Activated CD4-positive, alpha-beta T cell treated with anti-CD3 and anti-CD28 coated beads, Interleukin-2, amount 50 U/mL, for 1 hour (primary cell): ENCODE data around the gene SLC2A6.
A peak's percentile ranks its signal among the peaks of the same experiment; 100 is the strongest.

Source experiments
- DNase-seq: peaks from one replicate; pipeline ENCODE4 v3.0.0-alpha.2; 2020

SLC2A6 gene

GRCh38 chr9:133430244-133430643 lies 48.7 kb downstream of the SLC2A6 start:
- DNase-seq: no peak

GRCh38 chr9:133429641-133430161 lies 49.2 kb downstream of the SLC2A6 start:
- peak; percentile 12 for DNase-seq

GRCh38 chr9:133429214-133429613 lies 49.7 kb downstream of the SLC2A6 start:
- no peak for DNase-seq

- DNase-seq: no peak
These were observed 50.2 kb downstream of the SLC2A6 start for GRCh38 chr9:133428617-133429101.

DNA sequence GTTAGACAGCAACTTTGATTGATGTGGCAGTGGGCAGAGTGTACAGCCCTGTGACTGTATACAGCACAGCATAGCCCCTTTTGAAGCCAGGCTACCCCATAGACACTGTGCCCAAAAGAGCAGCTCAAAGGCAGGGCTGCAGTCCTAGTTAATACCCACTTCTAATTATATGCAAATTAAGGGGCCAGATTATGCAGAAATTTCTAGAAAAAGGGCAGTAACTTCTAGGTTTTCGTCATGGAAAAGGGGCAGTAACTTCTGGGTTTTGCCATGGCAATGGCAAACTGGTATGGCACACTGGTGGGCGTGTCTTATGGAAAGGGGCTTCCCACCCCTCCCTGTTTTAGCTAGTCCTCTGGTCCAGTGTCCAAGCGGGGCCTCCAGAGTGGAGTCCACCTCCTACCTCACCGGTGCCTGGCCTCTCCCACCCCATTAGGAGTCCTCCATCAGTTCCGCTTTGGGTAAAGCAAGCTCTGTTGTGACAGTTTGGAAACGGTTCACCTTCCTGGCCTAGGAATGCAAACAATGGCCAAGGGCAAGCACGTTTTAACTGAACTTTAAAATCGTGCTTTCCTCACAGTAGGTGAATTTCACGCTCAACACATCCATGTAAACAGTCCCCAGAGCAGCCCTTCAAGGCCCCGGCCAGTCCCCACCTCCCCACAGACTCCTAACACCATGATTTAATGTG lies 51.1 kb downstream of the SLC2A6 start:
- DNase-seq: no peak

- DNase-seq: no peak
These were observed 52.9 kb downstream of the SLC2A6 start for GRCh38 chr9:133426011-133426410.

GRCh38 chr9:133425049-133425632 lies 53.8 kb downstream of the SLC2A6 start:
- DNase-seq: no peak

DNA sequence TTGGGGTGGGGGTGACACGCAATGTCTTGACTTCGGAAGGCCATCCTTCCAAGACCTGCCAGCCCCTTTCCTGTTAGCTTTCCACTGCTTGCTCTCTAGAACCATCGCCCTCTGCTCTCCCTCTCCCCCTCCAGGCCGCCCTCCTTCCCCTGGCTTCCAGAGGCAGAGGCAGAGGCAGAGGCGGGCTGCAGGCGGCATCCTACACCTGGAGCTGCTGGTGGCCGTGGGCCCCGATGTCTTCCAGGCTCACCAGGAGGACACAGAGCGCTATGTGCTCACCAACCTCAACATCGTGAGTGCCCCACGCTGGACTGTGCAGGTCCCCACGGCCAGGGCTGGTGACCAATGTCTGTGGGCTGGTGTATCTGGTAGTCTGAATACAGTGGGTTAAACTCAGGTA lies 54.7 kb downstream of the SLC2A6 start:
- DNase-seq: no peak

GRCh38 chr9:133423216-133423615 lies 55.7 kb downstream of the SLC2A6 start:
- no peak for DNase-seq

DNA sequence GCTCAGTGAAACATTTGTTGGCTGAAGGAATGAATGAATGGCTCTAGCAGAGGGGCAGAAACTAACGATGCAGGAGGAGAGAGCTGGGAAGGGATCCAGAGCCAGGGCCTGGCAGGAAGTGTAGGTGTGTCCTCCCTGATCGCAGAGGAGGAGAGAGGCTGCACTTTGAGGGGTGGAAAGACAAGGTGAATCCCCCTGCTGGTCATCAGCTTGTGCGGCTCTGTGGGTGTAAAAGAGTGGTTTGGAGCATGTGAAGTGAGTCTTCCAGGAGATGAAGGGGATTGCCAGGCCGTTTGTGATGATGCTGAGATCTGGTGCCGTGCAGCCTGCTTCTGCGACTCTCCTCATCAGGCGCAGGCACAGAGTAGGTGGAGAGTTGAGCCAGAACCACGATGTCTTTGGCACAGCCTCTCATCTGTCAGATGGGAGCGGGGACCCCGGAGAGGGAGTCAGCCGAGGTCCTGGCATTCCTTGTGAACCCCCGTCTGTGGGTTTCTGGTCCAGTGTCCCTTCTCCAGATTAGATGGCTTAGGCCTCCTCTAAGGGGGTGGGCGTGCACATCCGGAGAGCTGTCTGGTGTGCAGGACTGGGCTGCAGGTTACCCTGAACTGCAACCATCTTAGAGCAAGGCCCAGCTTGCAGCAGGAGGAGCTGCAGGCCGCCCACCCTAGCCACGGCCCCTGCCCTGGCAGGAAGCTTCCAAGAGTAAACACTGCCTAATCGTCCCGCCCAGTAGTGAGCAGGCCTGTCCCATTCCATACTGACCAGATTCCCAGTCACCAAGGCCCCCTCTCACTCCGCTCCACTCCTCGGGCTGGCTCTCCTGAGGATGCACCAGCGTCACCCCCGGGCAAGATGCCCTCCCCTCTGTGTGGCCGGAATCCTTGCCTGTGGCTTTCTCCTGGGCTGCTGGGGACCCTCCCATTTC lies 57.0 kb downstream of the SLC2A6 start, which contains the start of gene ADAMTS13:
TSS of gene ADAMTS13 (plus strand) at position 753 of the 928 bp plus-strand sequence. CDS start at position 830, 77 bp downstream.
- DNase-seq: no peak
